Mucosa of stomach (tissue), 1 donor: ENCODE results near the gene SLC44A2.

Source experiments
- H3K27me3 ChIP-seq: one replicate; pipeline ENCODE4 v1.7.0; 2013; ENCODE audit warnings: mild to moderate bottlenecking, low read length; ENCODE audit not compliant: control insufficient read depth, insufficient read depth
- H3K36me3 ChIP-seq: one replicate; pipeline ENCODE4 v1.7.0; 2013; ENCODE audit warnings: low read length; ENCODE audit not compliant: control insufficient read depth, insufficient read depth
- H3K4me1 ChIP-seq: one replicate; pipeline ENCODE4 v1.7.0; 2013; ENCODE audit warnings: mild to moderate bottlenecking, low read length; ENCODE audit not compliant: control insufficient read depth, insufficient read depth
- H3K4me3 ChIP-seq: one replicate; pipeline ENCODE4 v1.7.0; 2013; ENCODE audit warnings: low read length
- H3K9ac ChIP-seq: one replicate; pipeline ENCODE4 v1.7.0; 2013; ENCODE audit warnings: mild to moderate bottlenecking, low read length, moderate library complexity
- H3K9me3 ChIP-seq: one replicate; pipeline ENCODE4 v1.7.0; 2013; ENCODE audit warnings: mild to moderate bottlenecking, low read length, moderate library complexity; ENCODE audit not compliant: control insufficient read depth
- donor health status: Pancreatic carcinoma.

The SLC44A2 gene

DNA sequence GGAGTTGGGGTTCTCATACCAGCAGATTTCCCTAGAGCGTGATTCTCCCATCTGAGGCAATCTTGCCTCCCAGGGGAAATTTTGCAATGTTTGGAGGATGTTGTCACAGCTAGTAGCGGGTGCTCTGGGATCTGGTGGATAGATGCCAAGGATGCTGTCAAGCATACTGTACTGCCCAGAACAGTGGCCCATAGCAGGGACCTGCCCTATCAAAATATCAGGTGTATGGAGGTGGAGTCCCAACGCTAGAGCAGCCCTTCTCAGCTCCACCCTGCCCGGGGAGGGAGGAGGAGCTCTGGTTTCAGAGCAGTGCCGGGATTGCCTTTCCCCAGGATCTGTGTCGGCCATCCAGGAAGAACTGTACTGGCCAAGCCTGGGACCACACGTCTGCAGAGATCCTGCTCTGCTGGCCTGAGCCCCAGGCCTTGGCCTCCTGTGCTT is 65.0 kb downstream of the SLC44A2 start:
- H3K9ac ChIP-seq, result no peak overlapping the region
- H3K27me3 ChIP-seq, result no peaks in the 10 kb centered on the region
- H3K4me3 ChIP-seq, result no peak overlapping the region
- peaks cover 19% of the 10 kb centered on the region for H3K36me3 ChIP-seq
- H3K9me3 ChIP-seq, result no peaks in the 10 kb centered on the region
- peaks cover 4% of the 10 kb centered on the region for H3K4me1 ChIP-seq

GRCh38 chr19:10691178-10691881 is 66.0 kb downstream of the SLC44A2 start:
- Histone ChIP-seq H3K4me3 (no peak overlapping the region), H3K4me1 (peaks cover 6% of the 10 kb centered on the region), H3K9me3 (no peaks in the 10 kb centered on the region), H3K27me3 (no peaks in the 10 kb centered on the region), H3K36me3 (peaks cover 19% of the 10 kb centered on the region), H3K9ac (no peak overlapping the region)

DNA sequence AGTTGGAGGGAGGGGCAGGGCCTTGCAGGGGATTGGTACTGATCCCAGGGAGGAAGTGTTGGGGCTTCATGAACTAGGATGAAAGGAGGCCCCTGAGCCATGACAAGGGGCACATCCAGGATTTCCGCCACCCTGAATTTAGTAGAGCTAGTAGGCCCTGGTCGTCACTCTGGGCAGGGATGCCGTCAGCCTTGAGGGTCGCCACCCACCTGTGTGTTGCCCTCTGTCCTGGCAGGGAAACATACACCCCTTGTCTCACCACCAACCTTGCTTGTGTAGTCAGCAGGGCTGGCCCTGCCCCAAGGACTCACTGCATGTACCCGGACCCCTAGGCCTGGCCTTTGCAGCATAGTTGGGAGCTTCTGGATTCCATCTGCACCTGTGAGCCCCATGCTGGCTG is 66.5 kb downstream of the SLC44A2 start:
- Histone ChIP-seq H3K36me3 (peaks cover 19% of the 10 kb centered on the region), H3K4me1 (peaks cover 6% of the 10 kb centered on the region), H3K27me3 (no peaks in the 10 kb centered on the region), H3K9ac (no peak overlapping the region), H3K9me3 (no peaks in the 10 kb centered on the region), H3K4me3 (no peak overlapping the region)

DNA sequence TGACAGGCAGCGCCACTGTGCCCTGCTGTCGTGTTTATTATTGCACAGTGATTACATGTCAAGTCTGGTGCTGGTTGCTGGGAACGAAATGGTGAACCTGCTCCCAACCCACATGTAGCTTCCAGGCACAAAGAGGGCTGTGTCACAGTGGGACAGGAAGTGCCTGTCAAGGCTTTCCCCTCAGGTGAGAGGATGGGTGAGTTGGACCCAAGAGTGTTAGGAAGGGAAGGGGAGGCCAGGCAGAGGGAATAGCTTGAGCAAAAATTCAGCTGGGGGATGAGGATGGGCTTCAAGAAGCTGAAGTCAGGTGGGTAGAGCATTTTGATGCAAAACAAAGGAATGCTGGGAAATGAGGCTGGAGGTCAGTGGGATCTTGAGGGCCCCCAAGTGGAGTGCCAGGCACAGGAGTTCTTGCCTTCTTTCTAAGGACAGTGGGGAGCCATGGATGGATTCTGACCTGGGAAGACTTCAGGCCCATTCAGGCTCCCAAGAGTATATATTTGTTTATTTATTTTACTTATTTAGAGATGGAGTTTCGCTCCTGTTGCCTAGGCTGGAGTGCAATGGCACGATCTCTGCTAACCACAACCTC is 67.4 kb downstream of the SLC44A2 start:
- H3K36me3 ChIP-seq, result peaks cover 15% of the 10 kb centered on the region

More for the DNA sequence above, 67.4 kb downstream of the SLC44A2 start:
- no peaks in the 10 kb centered on the region for H3K9me3 ChIP-seq
- no peaks in the 10 kb centered on the region for H3K27me3 ChIP-seq
- H3K4me3 ChIP-seq, result no peak overlapping the region
- H3K9ac ChIP-seq, result no peak overlapping the region
- H3K4me1 ChIP-seq, result peaks cover 6% of the 10 kb centered on the region
